Measurements from ENCODE around the gene TPSD1. TPM values are rescaled to one million over a fixed set of nuclear protein-coding genes. Genes with fewer than 3 reads are reported as not detected.
"Not testable (repeated sequence)": the region's sequence is repeated elsewhere in the genome, so short reads cannot be mapped to it uniquely, and the experiment has no call there.

TPSD1 gene
- total RNA-seq, 1 donor from 2014 or later, result not detected

- peaks cover 8% of the 10 kb centered on the region for H3K27me3 Mint-ChIP-seq (ENCODE audit: low read depth)
- H3K9me3 Mint-ChIP-seq, result peaks cover 10% of the 10 kb centered on the region
- H3K27ac Mint-ChIP-seq, result no peak overlapping the region
- no peak overlapping the region for H3K4me3 Mint-ChIP-seq (ENCODE audit: low read depth)
- no peaks in the 10 kb centered on the region for H3K36me3 Mint-ChIP-seq (ENCODE audit: low read depth)
- no peaks in the 10 kb centered on the region for H3K4me1 Mint-ChIP-seq (ENCODE audit: low read depth)
- intact Hi-C loops (cut with micrococcal nuclease), result no loop called here
- DNase-seq (ENCODE audit: low spot score), result no peak
Measured at GRCh38 chr16:1265090-1265630, 9.3 kb downstream of the TPSD1 start.

- no peak overlapping the region for H3K27ac Mint-ChIP-seq
- H3K36me3 Mint-ChIP-seq (ENCODE audit: low read depth), result no peaks in the 10 kb centered on the region
- H3K4me3 Mint-ChIP-seq (ENCODE audit: low read depth), result no peak overlapping the region
- intact Hi-C loops (cut with micrococcal nuclease), result no loop called here
- DNase-seq (ENCODE audit: low spot score), result no peak
- no peaks in the 10 kb centered on the region for H3K4me1 Mint-ChIP-seq (ENCODE audit: low read depth)
- peaks cover 10% of the 10 kb centered on the region for H3K9me3 Mint-ChIP-seq
- peaks cover 3% of the 10 kb centered on the region for H3K27me3 Mint-ChIP-seq (ENCODE audit: low read depth)
Measured at GRCh38 chr16:1265826-1266225, 10.0 kb downstream of the TPSD1 start.

- H3K4me1 Mint-ChIP-seq (ENCODE audit: low read depth); H3K27me3 Mint-ChIP-seq (ENCODE audit: low read depth); DNase-seq (ENCODE audit: low spot score); H3K4me3 Mint-ChIP-seq (ENCODE audit: low read depth); intact Hi-C loops (cut with micrococcal nuclease); H3K9me3 Mint-ChIP-seq; H3K27ac Mint-ChIP-seq; H3K36me3 Mint-ChIP-seq (ENCODE audit: low read depth): not testable (repeated sequence)
Measured at GRCh38 chr16:1269418-1269817, 13.5 kb downstream of the TPSD1 start.

- H3K9me3 Mint-ChIP-seq, result no peaks in the 10 kb centered on the region
- no peaks in the 10 kb centered on the region for H3K36me3 Mint-ChIP-seq (ENCODE audit: low read depth)
- no peaks in the 10 kb centered on the region for H3K4me1 Mint-ChIP-seq (ENCODE audit: low read depth)
- DNase-seq (ENCODE audit: low spot score), result no peak
- no peaks in the 10 kb centered on the region for H3K27me3 Mint-ChIP-seq (ENCODE audit: low read depth)
- H3K27ac Mint-ChIP-seq, result no peak overlapping the region
- intact Hi-C loops (cut with micrococcal nuclease), result no loop called here
- no peak overlapping the region for H3K4me3 Mint-ChIP-seq (ENCODE audit: low read depth)
Measured at GRCh38 chr16:1271380-1271723, 15.5 kb downstream of the TPSD1 start.

GRCh38 chr16:1271724-1272413, 16.0 kb downstream of the TPSD1 start:
- intact Hi-C loops (cut with micrococcal nuclease); H3K27ac Mint-ChIP-seq; H3K9me3 Mint-ChIP-seq; H3K4me1 Mint-ChIP-seq (ENCODE audit: low read depth); H3K4me3 Mint-ChIP-seq (ENCODE audit: low read depth); DNase-seq (ENCODE audit: low spot score); H3K27me3 Mint-ChIP-seq (ENCODE audit: low read depth); H3K36me3 Mint-ChIP-seq (ENCODE audit: low read depth): not testable (repeated sequence)

GRCh38 chr16:1272453-1273198, 16.8 kb downstream of the TPSD1 start:
- no peaks in the 10 kb centered on the region for H3K27me3 Mint-ChIP-seq (ENCODE audit: low read depth)
- H3K27ac Mint-ChIP-seq, result no peak overlapping the region
- H3K36me3 Mint-ChIP-seq (ENCODE audit: low read depth), result no peaks in the 10 kb centered on the region
- no peaks in the 10 kb centered on the region for H3K9me3 Mint-ChIP-seq
- DNase-seq (ENCODE audit: low spot score), result no peak
- no peak overlapping the region for H3K4me3 Mint-ChIP-seq (ENCODE audit: low read depth)
- intact Hi-C loops (cut with micrococcal nuclease), result no loop called here
- no peaks in the 10 kb centered on the region for H3K4me1 Mint-ChIP-seq (ENCODE audit: low read depth)

- H3K9me3 Mint-ChIP-seq, result no peaks in the 10 kb centered on the region
- no peaks in the 10 kb centered on the region for H3K27me3 Mint-ChIP-seq (ENCODE audit: low read depth)
- no peak for DNase-seq (ENCODE audit: low spot score)
- no peaks in the 10 kb centered on the region for H3K4me1 Mint-ChIP-seq (ENCODE audit: low read depth)
- no peak overlapping the region for H3K27ac Mint-ChIP-seq
- H3K36me3 Mint-ChIP-seq (ENCODE audit: low read depth), result no peaks in the 10 kb centered on the region
- H3K4me3 Mint-ChIP-seq (ENCODE audit: low read depth), result no peak overlapping the region
- intact Hi-C loops (cut with micrococcal nuclease), result no loop called here
Measured at GRCh38 chr16:1273816-1274215, 17.9 kb downstream of the TPSD1 start.

- no peaks in the 10 kb centered on the region for H3K27me3 Mint-ChIP-seq (ENCODE audit: low read depth)
Measured at GRCh38 chr16:1274767-1275166, 18.9 kb downstream of the TPSD1 start.

GRCh38 chr16:1275791-1276579, 20.1 kb downstream of the TPSD1 start:
- DNase-seq (ENCODE audit: low spot score), result no peak
- Mint-ChIP-seq H3K36me3 (ENCODE audit: low read depth) (no peaks in the 10 kb centered on the region), H3K4me1 (ENCODE audit: low read depth) (no peaks in the 10 kb centered on the region), H3K4me3 (ENCODE audit: low read depth) (no peak overlapping the region), H3K27ac (no peak overlapping the region), H3K9me3 (no peaks in the 10 kb centered on the region), H3K27me3 (ENCODE audit: low read depth) (no peaks in the 10 kb centered on the region)
- intact Hi-C loops (cut with micrococcal nuclease), result no loop called here

More at GRCh38 chr16:1274767-1275166, 18.9 kb downstream of the TPSD1 start:
- intact Hi-C loops (cut with micrococcal nuclease), result no loop called here
- no peak for DNase-seq (ENCODE audit: low spot score)
- Mint-ChIP-seq H3K4me1 (ENCODE audit: low read depth) (no peaks in the 10 kb centered on the region), H3K4me3 (ENCODE audit: low read depth) (no peak overlapping the region), H3K9me3 (no peaks in the 10 kb centered on the region), H3K27ac (no peak overlapping the region), H3K36me3 (ENCODE audit: low read depth) (no peaks in the 10 kb centered on the region)

- H3K27ac Mint-ChIP-seq, result no peak overlapping the region
- no peaks in the 10 kb centered on the region for H3K27me3 Mint-ChIP-seq (ENCODE audit: low read depth)
- intact Hi-C loops (cut with micrococcal nuclease), result no loop called here
- no peak for DNase-seq (ENCODE audit: low spot score)
- no peaks in the 10 kb centered on the region for H3K9me3 Mint-ChIP-seq
- H3K4me3 Mint-ChIP-seq (ENCODE audit: low read depth), result no peak overlapping the region
- H3K36me3 Mint-ChIP-seq (ENCODE audit: low read depth), result no peaks in the 10 kb centered on the region
- no peaks in the 10 kb centered on the region for H3K4me1 Mint-ChIP-seq (ENCODE audit: low read depth)
Measured at GRCh38 chr16:1276580-1276878, 20.7 kb downstream of the TPSD1 start.

- no peaks in the 10 kb centered on the region for H3K36me3 Mint-ChIP-seq (ENCODE audit: low read depth)
- H3K27me3 Mint-ChIP-seq (ENCODE audit: low read depth), result no peaks in the 10 kb centered on the region
- H3K4me1 Mint-ChIP-seq (ENCODE audit: low read depth), result no peaks in the 10 kb centered on the region
- H3K9me3 Mint-ChIP-seq, result no peaks in the 10 kb centered on the region
- intact Hi-C loops (cut with micrococcal nuclease), result no loop called here
- H3K4me3 Mint-ChIP-seq (ENCODE audit: low read depth), result no peak overlapping the region
- H3K27ac Mint-ChIP-seq, result no peak overlapping the region
- no peak for DNase-seq (ENCODE audit: low spot score)
Measured at GRCh38 chr16:1277151-1277598, 21.3 kb downstream of the TPSD1 start.

GRCh38 chr16:1277617-1278282, 21.9 kb downstream of the TPSD1 start:
- Mint-ChIP-seq H3K27ac (no peak overlapping the region), H3K9me3 (no peaks in the 10 kb centered on the region), H3K4me1 (ENCODE audit: low read depth) (no peaks in the 10 kb centered on the region), H3K27me3 (ENCODE audit: low read depth) (no peaks in the 10 kb centered on the region), H3K4me3 (ENCODE audit: low read depth) (no peak overlapping the region), H3K36me3 (ENCODE audit: low read depth) (no peaks in the 10 kb centered on the region)
- intact Hi-C loops (cut with micrococcal nuclease), result no loop called here
- no peak for DNase-seq (ENCODE audit: low spot score)
